ENCODE measurements around the gene PTGS1. TPM values are rescaled to one million over a fixed set of nuclear protein-coding genes. Genes with fewer than 3 reads are reported as not detected.

PTGS1 gene
- polyA plus RNA-seq, 1 of the 3 experiments (the other 2 are of a cell fraction): 5.4 TPM

- H3K27me3 ChIP-seq (ENCODE audit: insufficient read depth): no peaks in the 10 kb centered on the region
- H3F3A ChIP-seq (replicated peaks; ENCODE audit: insufficient read depth): peaks cover 14% of the 10 kb centered on the region
- no peaks in the 10 kb centered on the region for H3K36me3 ChIP-seq (replicated peaks in 1 of 2; ENCODE audit: control insufficient read depth in 1 of 2, insufficient read depth in 2 of 2, low read length in 1 of 2)
- ChIA-PET POLR2A (no interaction called here), CTCF (interaction anchor here (0.9 to 1.8 kb wide), 3 partner anchors 11 to 290 kb away, joined by 4 to 7 read pairs (median 4); no protein-coding TSS in a partner anchor)
- peaks cover 2 to 8% of the 10 kb centered on the region in 2 experiments; a peak in 2 of 4 replicates for H3K4me1 ChIP-seq (ENCODE audit: control insufficient read depth in 1 of 2, insufficient read depth in 2 of 2, low read depth in 1 of 2, low read length in 1 of 2)
- no peak overlapping the region for H3K4me3 ChIP-seq (ENCODE audit: low read depth in 2 of 2, low read length in 1 of 2)
- H4K20me1 ChIP-seq (ENCODE audit: insufficient read depth): no peaks in the 10 kb centered on the region
- H3K9me2 ChIP-seq: no peaks in the 10 kb centered on the region
- no peak overlapping the region for H3K9ac ChIP-seq
- DNase-seq: no peak
- H3K9me3 ChIP-seq: no peaks in the 10 kb centered on the region
- TF ChIP-seq RFX5 (IDR thresholded peaks at IDR 0.05; ENCODE audit: low read length): no peak
- no peak for TF ChIP-seq FOSL2 (IDR thresholded peaks at IDR 0.05; ENCODE audit: borderline replicate concordance, low read depth)
- no peak for TF ChIP-seq ELF1 (IDR thresholded peaks at IDR 0.05)
- no peak for TF ChIP-seq TCF12 (IDR thresholded peaks at IDR 0.05)
- no peak for TF ChIP-seq EP300 (IDR thresholded peaks at IDR 0.05; ENCODE audit: borderline replicate concordance in 1 of 2, low read depth in 1 of 2, low read length in 1 of 2)
- no peak for TF ChIP-seq TAF1 (IDR thresholded peaks at IDR 0.05; ENCODE audit: borderline replicate concordance, low read depth, low read length)
- TF ChIP-seq FOXJ3 (CRISPR knock-in tag; IDR thresholded peaks at IDR 0.05): no peak
- no peak for TF ChIP-seq RXRA (IDR thresholded peaks at IDR 0.05; ENCODE audit: borderline replicate concordance, low read depth)
- no peak for TF ChIP-seq CTCF (IDR thresholded peaks at IDR 0.05)
- TF ChIP-seq, protein P1, sequence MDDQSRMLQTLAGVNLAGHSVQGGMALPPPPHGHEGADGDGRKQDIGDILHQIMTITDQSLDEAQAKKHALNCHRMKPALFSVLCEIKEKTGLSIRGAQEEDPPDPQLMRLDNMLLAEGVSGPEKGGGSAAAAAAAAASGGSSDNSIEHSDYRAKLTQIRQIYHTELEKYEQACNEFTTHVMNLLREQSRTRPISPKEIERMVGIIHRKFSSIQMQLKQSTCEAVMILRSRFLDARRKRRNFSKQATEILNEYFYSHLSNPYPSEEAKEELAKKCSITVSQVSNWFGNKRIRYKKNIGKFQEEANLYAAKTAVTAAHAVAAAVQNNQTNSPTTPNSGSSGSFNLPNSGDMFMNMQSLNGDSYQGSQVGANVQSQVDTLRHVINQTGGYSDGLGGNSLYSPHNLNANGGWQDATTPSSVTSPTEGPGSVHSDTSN (IDR thresholded peaks at IDR 0.05): no peak
- TF ChIP-seq GABPA (IDR thresholded peaks at IDR 0.05; ENCODE audit: low read depth): no peak
- TF ChIP-seq GATA2 (CRISPR knock-in tag; IDR thresholded peaks at IDR 0.05): no peak
- TF ChIP-seq FOXM1 (IDR thresholded peaks at IDR 0.05; ENCODE audit: low read depth): no peak
- no peak for TF ChIP-seq ZBTB33 (IDR thresholded peaks at IDR 0.05; ENCODE audit: borderline replicate concordance, low read depth)
- TF ChIP-seq MAX (IDR thresholded peaks at IDR 0.05; ENCODE audit: low read depth): no peak
- no peak for TF ChIP-seq REST (IDR thresholded peaks at IDR 0.05; ENCODE audit: low read depth, low read length)
- no peak for TF ChIP-seq YY1 (IDR thresholded peaks at IDR 0.05; ENCODE audit: low read depth)
- TF ChIP-seq NFIC (IDR thresholded peaks at IDR 0.05; ENCODE audit: borderline replicate concordance): no peak
- no peak for TF ChIP-seq JUND (IDR thresholded peaks at IDR 0.05)
- TF ChIP-seq USF1 (IDR thresholded peaks at IDR 0.05; ENCODE audit: borderline replicate concordance, low read depth): no peak
- no peaks in the 10 kb centered on the region for H3K79me2 ChIP-seq (ENCODE audit: insufficient read depth)
- 100% methylated on average over 5 of the region's 5 CpGs for WGBS (ENCODE audit: low lambda C conversion rate)
- no peak overlapping the region for H3K4me2 ChIP-seq
- no peak overlapping the region for H2AFZ ChIP-seq (ENCODE audit: low read depth)
- H3K27ac ChIP-seq (ENCODE audit: low read depth in 2 of 2, low read length in 1 of 2): no peak overlapping the region
Measured at GRCh38 chr9:122389195-122389594, 18.4 kb downstream of the PTGS1 start.
